ENCODE results near the gene DXO.
A peak's percentile ranks its signal among the peaks of the same experiment; 100 is the strongest.
"Not testable (repeated sequence)": the region's sequence is repeated elsewhere in the genome, so short reads cannot be mapped to it uniquely, and the experiment has no call there.

The DXO gene

GRCh38 chr6:31979238-31979898 is 7.4 kb upstream of the DXO start:
- no peak for DNase-seq

- DNase-seq = no peak
Measured at GRCh38 chr6:31978831-31979230, 6.9 kb upstream of the DXO start.

GRCh38 chr6:31977816-31978431 is 6.0 kb upstream of the DXO start:
- no peak for DNase-seq

GRCh38 chr6:31976065-31976464 is 4.1 kb upstream of the DXO start:
- not testable (repeated sequence) for DNase-seq

- peak; percentile 26 for DNase-seq
Measured at GRCh38 chr6:31972709-31973350, 892 bp upstream of the DXO start.

GRCh38 chr6:31971279-31971992 is 502 bp downstream of the DXO start:
- DNase-seq = no peak

GRCh38 chr6:31970604-31971271 is 1.2 kb downstream of the DXO start:
- DNase-seq = no peak

GRCh38 chr6:31969712-31970603 is 2.0 kb downstream of the DXO start:
- DNase-seq = peak; percentile 10

- DNase-seq = no peak
Measured at GRCh38 chr6:31968791-31969711, 2.9 kb downstream of the DXO start.

GRCh38 chr6:31968326-31968725 is 3.6 kb downstream of the DXO start:
- DNase-seq = no peak

GRCh38 chr6:31967926-31968320 is 4.0 kb downstream of the DXO start:
- no peak for DNase-seq

GRCh38 chr6:31966997-31967925 is 4.7 kb downstream of the DXO start:
- no peak for DNase-seq

- DNase-seq = no peak
Measured at GRCh38 chr6:31966506-31966905, 5.4 kb downstream of the DXO start.

- DNase-seq = no peak
Measured at GRCh38 chr6:31965700-31966099, 6.2 kb downstream of the DXO start.

GRCh38 chr6:31963921-31964320 is 8.0 kb downstream of the DXO start:
- DNase-seq = no peak

- no peak for DNase-seq
Measured at GRCh38 chr6:31961616-31962015, 10.3 kb downstream of the DXO start.

GRCh38 chr6:31958741-31959739 is 12.9 kb downstream of the DXO start, which contains the start of the genes NELFE and SKIC2:
Gene NELFE (minus strand): TSS chr6:31958971. CDS start chr6:31958446, 525 bp downstream.
Gene SKIC2 (plus strand): TSS chr6:31959175. CDS start chr6:31959193, 18 bp downstream.
- DNase-seq = peak; percentile 98

GRCh38 chr6:31958412-31958740 is 13.6 kb downstream of the DXO start:
- no peak for DNase-seq

Measured in fibroblast of upper back skin (primary cell).